GM21447 (cell line): ENCODE data around the gene DGAT2.
A peak's percentile ranks its signal among the peaks of the same experiment; 100 is the strongest.
"Not testable (repeated sequence)": the region's sequence is repeated elsewhere in the genome, so short reads cannot be mapped to it uniquely, and the experiment has no call there.

ENCODE experiments used
- ATAC-seq: cut with Tn5 transposase; IDR thresholded peaks from one replicate; pipeline ENCODE4 v1.9.1; 2021; ENCODE audit not compliant: unreplicated experiment

The DGAT2 gene

DNA sequence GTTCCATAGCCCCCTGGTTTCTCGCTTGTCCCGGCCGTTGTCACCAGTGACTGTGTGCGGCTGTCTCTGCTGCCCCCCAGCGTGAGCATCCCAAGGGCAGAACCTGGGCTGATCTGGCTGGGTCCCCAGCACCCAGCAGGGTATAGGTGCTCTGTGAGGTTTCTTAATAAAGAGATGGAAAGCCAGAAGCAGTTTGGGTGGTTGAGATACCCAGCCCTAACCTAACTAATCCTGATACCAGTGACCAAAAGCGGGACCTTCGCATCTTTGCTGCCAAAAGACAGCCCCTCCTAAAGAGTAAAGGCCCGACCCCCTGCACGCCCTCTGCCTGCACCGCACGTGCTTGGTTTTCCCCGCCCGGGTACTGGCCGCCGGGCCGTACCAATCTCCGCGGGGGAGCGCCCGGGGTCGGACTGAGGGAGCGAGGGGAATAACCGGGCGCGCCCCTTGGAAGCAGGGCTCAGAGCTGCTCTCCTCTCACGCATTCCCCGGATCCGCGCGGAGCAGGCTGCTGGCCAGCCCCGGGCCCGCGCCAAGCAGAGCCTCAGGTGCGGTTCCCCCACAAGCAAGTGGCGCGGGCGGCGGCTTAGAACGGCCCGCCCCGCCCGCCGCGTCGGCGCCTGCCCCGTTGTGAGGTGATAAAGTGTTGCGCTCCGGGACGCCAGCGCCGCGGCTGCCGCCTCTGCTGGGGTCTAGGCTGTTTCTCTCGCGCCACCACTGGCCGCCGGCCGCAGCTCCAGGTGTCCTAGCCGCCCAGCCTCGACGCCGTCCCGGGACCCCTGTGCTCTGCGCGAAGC, at the start of gene DGAT2:
Gene DGAT2 (plus strand): TSS at position 667 of the 797 bp plus-strand sequence. CDS start 214 bp downstream, outside the sequence.
- ATAC-seq, result peak; percentile 59

DNA sequence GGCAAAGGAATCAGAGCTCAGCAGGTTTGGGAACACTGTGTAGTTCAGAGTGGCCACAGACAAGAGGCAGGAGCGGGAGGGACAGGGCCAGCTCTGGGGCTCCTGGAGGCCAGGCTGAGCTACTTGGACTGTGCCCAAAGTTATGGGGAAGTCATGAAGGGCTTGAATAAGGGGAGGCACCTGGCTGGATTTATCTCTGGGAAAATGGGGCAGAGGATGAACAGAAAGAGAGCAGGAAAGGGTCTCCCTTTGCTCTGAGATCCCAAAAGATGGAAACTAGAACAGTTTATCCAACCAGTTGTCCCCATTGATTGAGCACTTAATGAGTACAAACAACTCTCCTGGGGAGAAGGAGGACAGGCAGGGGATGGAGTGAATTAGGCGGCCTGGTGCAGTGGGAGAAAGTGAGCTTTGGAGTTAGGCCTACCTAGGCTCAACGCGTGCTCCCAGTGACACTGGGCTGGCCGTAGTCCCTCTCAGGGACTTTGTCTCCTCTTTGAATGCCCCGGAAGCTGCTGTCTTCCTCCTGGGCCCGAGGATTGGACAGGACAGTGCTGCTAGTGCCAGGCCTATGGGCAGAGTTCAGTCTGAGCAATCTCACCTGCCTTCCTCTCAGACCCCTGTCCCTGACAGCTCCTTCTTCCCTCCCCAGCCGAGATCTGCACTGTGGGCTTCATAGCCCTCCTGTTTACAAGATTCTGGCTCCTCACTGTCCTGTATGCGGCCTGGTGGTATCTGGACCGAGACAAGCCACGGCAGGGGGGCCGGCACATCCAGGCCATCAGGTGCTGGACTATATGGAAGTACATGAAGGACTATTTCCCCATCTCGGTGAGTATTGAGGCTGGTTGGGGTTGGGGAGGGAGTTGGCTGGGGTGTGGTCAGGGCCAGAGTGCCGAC, 49.0 kb upstream of the DGAT2 start:
- no peak for ATAC-seq

GRCh38 chr11:75720639-75721038, 47.9 kb upstream of the DGAT2 start:
- no peak for ATAC-seq

- no peak for ATAC-seq
Measured at GRCh38 chr11:75721852-75722668, 46.5 kb upstream of the DGAT2 start.

DNA sequence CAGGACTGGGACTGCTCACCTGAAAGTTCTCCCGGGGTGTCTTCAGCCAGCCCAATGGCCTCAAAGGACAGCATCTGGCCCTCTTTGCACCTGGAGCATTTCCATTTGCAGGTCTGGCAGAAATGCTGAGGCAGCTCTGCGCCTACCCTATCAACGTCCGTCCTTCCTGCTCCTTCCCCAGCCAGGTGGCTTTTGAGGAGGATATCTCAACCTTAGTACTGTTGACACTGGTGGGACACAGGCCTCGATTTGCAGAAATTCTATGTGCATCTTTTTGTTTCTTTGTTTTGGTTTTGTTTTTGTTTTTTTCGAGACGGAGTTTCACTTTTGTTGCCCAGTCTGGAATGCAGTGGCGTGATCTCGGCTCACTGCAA, 45.9 kb upstream of the DGAT2 start:
- no peak for ATAC-seq

DNA sequence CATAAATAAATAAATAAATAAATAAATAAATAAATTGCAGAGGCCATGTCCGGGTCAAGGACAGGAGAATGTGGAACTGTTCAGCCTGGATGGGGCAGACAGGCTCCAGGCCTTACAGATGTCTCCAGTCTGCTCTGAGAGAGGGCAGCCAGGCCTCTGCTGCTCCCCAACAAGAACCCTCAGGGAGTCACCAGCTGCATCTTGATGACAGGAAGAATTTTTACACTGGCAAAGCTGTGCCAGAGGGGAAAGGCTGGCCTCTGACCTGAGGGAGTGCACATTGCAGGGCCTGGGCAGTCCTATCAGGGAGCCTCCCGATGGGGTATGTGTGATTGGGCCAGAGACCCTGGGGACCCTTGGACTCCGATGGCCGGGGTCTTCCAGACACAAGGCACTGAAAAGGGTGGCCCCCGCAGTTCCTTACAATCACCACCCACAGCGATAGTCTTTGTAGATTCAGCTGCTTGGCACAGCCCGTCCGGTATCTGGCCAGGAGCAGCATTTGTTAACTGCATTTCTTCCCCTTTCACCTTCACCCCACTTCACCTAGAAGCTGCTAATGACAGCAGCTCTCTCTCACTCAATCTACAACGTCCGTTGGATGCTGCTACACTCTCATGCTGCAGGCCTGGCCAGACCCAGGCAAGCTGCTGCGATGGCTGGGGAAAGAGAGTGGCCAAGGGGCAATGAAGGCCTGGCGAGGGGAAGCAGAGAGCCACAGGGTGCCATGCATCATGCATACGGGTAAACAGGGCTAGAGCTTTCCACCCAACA, 42.8 kb upstream of the DGAT2 start:
- ATAC-seq, result no peak

DNA sequence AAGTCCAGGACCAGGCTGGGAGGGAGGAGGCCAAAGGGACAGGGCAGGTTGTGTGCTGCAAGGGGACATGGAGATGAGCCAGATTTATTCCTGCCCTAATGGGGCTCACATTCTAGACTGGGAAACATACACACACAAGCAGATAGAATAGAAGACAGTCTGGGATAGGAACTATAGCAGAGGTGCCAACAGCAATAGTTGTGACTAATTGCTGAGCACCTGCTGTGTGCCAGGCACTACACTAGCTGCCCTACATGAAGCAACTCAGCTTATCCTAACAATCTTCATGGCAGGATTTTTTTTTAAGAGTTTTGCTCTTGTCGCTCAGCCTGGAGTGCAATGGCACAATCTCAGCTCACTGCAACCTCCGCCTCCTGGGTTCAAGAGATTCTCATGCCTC, 39.6 kb upstream of the DGAT2 start:
- ATAC-seq, result no peak

DNA sequence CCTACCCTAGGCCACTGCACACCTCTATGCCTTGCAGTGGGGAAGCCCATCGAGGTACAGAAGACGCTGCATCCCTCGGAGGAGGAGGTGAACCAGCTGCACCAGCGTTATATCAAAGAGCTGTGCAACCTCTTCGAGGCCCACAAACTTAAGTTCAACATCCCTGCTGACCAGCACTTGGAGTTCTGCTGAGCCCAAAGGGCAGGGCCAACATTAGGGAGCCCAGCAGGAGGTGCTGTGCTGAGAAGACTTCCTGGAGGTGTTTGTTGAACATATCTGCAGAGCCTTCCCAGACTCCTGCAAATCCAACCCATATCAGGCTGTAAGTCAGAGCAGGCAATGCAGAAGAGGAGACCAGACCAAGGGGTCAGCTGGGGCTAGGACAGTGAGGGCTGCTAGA, 37.5 kb upstream of the DGAT2 start:
- ATAC-seq, result no peak

GRCh38 chr11:75733071-75733430, 35.5 kb upstream of the DGAT2 start:
- no peak for ATAC-seq

GRCh38 chr11:75733431-75734107, 35.0 kb upstream of the DGAT2 start:
- no peak for ATAC-seq

- ATAC-seq, result no peak
Measured at GRCh38 chr11:75734491-75735180, 33.9 kb upstream of the DGAT2 start.

DNA sequence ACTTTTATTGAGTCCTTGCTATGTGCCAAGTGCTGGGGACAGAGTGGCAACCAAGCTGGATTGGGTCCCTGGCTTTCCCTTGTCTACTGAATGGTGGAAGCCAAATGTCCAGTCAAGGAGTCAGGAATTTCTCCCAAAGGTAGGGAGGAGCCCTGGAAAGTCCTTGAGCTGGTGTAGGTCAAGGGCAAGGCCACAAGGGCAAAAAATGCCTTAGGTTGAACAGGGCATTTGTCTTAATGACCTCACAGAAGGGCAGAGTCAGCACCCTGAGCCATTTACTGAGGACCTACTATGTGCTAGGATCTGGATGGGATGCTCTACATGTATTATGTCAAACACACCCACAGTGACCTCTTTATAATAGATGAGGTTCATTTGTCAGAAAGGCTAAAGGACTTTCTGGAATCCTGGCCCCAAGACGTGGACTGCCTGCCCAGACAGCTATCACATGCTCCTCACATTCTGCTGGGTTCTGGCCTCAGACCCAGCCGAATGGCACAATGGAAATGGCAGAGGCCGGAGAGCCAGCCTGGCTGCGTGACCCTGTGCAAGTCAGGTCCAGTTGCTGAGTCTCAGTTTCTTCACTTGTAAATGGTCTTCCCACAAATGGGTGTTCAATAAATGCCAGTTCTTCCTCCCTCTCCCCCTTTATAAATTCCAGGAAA, 33.3 kb upstream of the DGAT2 start:
- no peak for ATAC-seq

- no peak for ATAC-seq
Measured at GRCh38 chr11:75737314-75737713, 31.3 kb upstream of the DGAT2 start.

DNA sequence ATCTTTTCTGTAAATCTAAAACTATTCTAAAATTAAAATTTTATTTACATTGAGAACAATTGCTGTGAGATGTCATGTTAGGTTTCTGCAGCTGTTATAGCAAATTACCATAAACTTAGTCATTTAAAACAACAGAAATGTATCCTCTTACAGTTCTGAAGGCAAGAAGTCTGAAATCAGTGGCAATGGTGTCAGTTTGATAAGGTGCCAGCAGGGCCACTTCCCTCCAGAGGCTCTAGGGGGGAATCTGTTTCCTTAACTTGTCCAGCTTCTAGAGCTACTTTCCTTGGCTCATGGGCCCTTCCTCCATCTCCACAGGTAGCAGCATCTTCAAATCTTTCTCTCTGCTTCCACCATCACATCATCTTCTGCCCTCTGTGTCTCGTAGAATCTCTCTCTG, 27.9 kb upstream of the DGAT2 start:
- ATAC-seq, result no peak

DNA sequence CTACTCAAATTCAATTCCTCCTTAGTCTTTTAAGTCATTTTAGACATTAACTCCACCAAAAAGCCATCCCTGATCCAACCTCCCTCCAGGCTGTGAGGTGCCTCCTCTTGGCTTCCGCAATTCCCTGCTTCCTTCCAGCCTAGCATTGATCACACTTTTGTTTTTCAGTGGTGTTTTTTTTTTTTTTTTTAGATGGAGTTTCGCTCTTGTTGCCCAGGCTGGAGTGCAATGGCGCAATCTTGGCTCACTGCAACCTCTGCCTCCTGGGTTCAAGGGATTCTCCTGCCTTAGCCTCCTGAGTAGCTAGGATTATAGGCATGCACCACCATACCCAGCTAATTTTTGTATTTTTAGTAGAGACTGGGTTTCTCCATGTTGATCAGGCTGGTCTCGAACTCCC, 25.4 kb upstream of the DGAT2 start:
- ATAC-seq, result not testable (repeated sequence)

DNA sequence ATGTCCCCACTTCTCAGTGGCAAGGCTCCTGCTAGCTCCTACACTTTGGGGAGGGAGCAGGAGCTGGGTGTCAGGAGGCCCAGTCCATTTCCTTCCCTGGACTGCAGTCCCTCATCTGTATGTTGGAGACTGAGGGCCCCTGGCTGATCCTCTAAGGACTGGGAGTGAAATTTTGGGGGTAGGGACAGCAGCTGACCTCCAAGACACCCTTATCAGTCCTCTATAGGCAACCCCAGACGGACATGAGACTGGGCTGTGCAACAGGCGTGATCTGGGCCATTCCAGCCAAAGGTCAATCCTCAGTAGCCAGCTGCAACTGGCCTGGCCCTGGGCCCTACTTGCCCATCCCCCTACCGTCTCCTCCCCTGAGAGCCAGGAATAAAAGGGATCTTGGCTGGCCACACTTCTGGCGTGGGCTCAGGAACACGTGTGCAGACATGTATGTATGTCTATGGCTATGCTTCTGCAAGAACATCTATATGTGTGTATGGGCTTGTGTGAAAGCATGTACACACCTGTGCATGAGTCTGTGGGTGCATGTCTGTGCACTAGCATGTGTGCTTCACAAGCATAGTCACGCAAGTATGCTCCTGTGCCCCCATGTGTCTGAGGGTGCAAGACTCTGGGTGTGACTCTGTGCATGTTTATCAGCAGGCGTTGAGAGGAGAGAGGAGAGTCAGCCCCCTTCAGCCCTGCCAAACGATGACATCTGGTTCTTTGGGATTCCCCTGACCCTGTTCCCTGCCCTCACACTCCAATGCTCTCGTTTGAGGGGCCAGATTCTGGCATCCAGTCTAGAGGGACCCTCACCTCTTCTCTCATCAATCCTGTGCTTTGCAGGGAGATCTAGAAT, 24.6 kb upstream of the DGAT2 start:
- no peak for ATAC-seq

DNA sequence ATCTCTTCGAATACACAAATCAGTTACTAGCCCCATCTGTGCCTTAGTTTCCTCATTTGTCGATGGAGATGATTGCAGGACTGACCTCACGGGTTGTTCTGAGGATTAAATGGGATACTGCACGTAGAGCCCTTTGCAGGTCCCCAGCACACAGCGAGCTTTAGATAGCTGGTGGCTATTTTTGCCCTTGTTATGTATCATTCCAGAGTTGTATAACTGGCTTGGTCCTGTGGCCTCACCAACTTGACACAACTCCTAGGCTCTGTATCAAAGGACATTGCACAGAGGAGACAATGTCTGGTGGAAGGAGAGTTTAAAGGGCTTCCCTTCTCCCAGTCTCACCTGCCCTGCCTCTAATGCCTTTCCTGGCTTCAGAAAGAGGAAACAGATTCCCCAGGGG, 22.8 kb upstream of the DGAT2 start:
- ATAC-seq, result no peak

DNA sequence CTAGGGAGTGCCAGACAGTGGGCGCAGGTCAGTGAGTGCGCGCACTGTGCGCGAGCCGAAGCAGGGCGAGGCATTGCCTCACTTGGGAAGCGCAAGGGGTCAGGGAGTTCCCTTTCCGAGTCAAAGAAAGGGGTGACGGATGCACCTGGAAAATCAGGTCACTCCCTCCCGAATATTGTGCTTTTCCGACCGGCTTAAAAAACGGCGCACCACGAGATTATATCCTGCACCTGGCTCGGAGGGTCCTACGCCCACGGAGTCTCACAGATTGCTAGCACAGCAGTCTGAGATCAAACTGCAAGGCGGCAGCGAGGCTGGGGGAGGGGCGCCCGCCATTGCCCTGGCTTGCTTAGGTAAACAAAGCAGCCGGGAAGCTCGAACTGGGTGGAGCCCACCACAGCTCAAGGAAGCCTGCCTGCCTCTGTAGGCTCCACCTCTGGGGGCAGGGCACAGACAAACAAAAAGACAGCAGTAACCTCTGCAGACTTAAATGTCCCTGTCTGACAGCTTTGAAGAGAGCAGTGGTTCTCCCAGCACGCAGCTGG, 19.8 kb upstream of the DGAT2 start:
- not testable (repeated sequence) for ATAC-seq
